ENCODE measurements around the gene BHMT.
"Not testable (repeated sequence)": the region's sequence is repeated elsewhere in the genome, so short reads cannot be mapped to it uniquely, and the experiment has no call there.

The BHMT gene

DNA sequence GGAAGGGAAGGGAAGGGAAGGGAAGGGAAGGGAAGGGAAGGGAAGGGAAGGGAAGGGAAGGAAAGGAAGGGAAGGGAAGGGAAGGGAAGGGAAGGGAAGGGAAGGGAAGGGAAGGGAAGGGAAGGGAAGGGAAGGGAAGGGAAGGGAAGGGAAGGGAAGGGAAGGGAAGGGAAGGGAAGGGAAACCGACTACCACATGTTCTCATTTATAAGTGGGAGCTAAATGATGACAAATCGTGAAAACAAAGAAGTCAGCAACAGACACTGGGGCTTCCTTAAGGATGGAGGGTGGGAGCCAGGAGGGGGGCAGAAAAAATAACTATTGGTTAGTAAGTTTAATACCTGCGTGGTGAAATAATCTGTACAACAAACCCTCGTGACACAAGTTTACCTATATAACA, 68.8 kb downstream of the BHMT start:
- DNase-seq = not testable (repeated sequence)

DNA sequence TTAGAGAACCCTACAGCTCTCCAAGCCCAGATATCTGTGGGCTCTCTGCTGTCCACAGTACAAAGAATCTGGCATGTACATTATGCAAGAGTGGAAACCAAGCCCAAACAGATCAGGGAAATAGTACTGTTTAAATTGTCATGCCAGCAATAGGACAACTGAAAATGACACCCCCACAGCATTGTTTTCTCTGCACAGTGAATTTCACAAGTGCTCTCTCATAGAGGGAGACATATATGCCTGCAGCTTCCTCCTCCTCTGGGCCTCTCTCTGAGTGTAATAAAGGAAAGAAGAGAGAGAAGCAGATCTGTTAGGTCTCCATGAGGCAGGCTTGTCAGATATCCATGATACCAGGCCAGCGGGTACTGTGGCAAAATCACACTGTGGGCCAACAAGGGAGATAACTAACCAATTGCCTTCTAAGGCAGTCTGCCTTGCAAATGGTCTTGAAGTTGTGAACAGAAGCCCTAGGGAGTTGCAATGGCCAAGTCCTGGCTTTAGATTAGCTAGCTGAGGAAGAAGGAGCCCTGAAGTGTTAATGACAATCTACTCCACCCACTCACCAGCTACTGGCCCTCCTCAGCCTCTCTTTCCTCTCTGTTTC, 69.9 kb downstream of the BHMT start:
- DNase-seq = peak; percentile 51
